GM19438 (cell line): Measurements from ENCODE around the gene NHLRC1.

Experiments used
- ATAC-seq: cut with Tn5 transposase; IDR thresholded peaks from one replicate; pipeline ENCODE4 v1.9.1; 2021; ENCODE audit warnings: low read depth; ENCODE audit not compliant: unreplicated experiment

Gene NHLRC1

GRCh38 chr6:18088419-18089296, 33.8 kb downstream of the NHLRC1 start:
- no peak for ATAC-seq

- ATAC-seq, result no peak
These were observed 34.9 kb downstream of the NHLRC1 start for GRCh38 chr6:18087396-18088165.

GRCh38 chr6:18081025-18081668, 41.3 kb downstream of the NHLRC1 start:
- ATAC-seq, result no peak

GRCh38 chr6:18080544-18080943, 41.9 kb downstream of the NHLRC1 start:
- no peak for ATAC-seq

- ATAC-seq, result no peak
These were observed 43.6 kb downstream of the NHLRC1 start for GRCh38 chr6:18078866-18079265.

GRCh38 chr6:18076231-18076630, 46.2 kb downstream of the NHLRC1 start:
- no peak for ATAC-seq

- no peak for ATAC-seq
These were observed 49.6 kb downstream of the NHLRC1 start for GRCh38 chr6:18072841-18073240.

GRCh38 chr6:18070486-18070885, 52.0 kb downstream of the NHLRC1 start:
- ATAC-seq, result no peak
